ENCODE data around the gene KDM7A. TPM values are rescaled to one million over a fixed set of nuclear protein-coding genes. Genes with fewer than 3 reads are reported as not detected.

Gene KDM7A
- total and polyA plus RNA-seq, 10 of the 15 experiments (the other 5 are each of a cell fraction or from before 2014, with no cell fraction given), result 0.07 to 0.96 (median 0.74) TPM

- TF ChIP-seq, protein P1, sequence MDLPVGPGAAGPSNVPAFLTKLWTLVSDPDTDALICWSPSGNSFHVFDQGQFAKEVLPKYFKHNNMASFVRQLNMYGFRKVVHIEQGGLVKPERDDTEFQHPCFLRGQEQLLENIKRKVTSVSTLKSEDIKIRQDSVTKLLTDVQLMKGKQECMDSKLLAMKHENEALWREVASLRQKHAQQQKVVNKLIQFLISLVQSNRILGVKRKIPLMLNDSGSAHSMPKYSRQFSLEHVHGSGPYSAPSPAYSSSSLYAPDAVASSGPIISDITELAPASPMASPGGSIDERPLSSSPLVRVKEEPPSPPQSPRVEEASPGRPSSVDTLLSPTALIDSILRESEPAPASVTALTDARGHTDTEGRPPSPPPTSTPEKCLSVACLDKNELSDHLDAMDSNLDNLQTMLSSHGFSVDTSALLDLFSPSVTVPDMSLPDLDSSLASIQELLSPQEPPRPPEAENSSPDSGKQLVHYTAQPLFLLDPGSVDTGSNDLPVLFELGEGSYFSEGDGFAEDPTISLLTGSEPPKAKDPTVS (IDR thresholded peaks at IDR 0.05; ENCODE audit: low read depth, low read length), result no peak
- TF ChIP-seq NFYA (IDR thresholded peaks at IDR 0.05; ENCODE audit: borderline replicate concordance, low read depth, low read length) (no peak), TCF7 (IDR thresholded peaks at IDR 0.05; ENCODE audit: borderline replicate concordance) (no peak), IRF4 (IDR thresholded peaks at IDR 0.05; ENCODE audit: low read depth, low read length) (peak; percentile 95), HDAC6 (IDR thresholded peaks at IDR 0.05; ENCODE audit: unreplicated experiment) (no peak), HDAC2 (IDR thresholded peaks at IDR 0.05) (no peak), PAX8 (IDR thresholded peaks at IDR 0.05) (no peak), ZNF217 (IDR thresholded peaks at IDR 0.05) (0 out of 2 replicates have a peak, but pooled peaks have one; percentile 25), YBX1 (IDR thresholded peaks at IDR 0.05) (no peak), MTA2 (IDR thresholded peaks at IDR 0.05; ENCODE audit: low read depth) (peak; percentile 80; the same call in 1 of the 2 replicates), JUNB (IDR thresholded peaks at IDR 0.05) (no peak), CBFB (IDR thresholded peaks at IDR 0.05; ENCODE audit: low read depth) (0 out of 2 replicates have a peak, but pooled peaks have one; percentile 35), CREB1 (IDR thresholded peaks at IDR 0.05; ENCODE audit: low read depth) (no peak), CEBPZ (IDR thresholded peaks at IDR 0.05; ENCODE audit: low read depth, low read length) (no peak), FOS (IDR thresholded peaks at IDR 0.05; ENCODE audit: borderline replicate concordance, extremely low read depth, insufficient read length) (no peak), DPF2 (IDR thresholded peaks at IDR 0.05) (peak; percentile 97)
- TF ChIP-seq, protein P2, sequence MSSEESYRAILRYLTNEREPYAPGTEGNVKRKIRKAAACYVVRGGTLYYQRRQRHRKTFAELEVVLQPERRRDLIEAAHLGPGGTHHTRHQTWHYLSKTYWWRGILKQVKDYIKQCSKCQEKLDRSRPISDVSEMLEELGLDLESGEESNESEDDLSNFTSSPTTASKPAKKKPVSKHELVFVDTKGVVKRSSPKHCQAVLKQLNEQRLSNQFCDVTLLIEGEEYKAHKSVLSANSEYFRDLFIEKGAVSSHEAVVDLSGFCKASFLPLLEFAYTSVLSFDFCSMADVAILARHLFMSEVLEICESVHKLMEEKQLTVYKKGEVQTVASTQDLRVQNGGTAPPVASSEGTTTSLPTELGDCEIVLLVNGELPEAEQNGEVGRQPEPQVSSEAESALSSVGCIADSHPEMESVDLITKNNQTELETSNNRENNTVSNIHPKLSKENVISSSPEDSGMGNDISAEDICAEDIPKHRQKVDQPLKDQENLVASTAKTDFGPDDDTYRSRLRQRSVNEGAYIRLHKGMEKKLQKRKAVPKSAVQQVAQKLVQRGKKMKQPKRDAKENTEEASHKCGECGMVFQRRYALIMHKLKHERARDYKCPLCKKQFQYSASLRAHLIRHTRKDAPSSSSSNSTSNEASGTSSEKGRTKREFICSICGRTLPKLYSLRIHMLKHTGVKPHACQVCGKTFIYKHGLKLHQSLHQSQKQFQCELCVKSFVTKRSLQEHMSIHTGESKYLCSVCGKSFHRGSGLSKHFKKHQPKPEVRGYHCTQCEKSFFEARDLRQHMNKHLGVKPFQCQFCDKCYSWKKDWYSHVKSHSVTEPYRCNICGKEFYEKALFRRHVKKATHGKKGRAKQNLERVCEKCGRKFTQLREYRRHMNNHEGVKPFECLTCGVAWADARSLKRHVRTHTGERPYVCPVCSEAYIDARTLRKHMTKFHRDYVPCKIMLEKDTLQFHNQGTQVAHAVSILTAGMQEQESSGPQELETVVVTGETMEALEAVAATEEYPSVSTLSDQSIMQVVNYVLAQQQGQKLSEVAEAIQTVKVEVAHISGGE (CRISPR knock-in tag; IDR thresholded peaks at IDR 0.05), result no peak
- TF ChIP-seq, protein P3, sequence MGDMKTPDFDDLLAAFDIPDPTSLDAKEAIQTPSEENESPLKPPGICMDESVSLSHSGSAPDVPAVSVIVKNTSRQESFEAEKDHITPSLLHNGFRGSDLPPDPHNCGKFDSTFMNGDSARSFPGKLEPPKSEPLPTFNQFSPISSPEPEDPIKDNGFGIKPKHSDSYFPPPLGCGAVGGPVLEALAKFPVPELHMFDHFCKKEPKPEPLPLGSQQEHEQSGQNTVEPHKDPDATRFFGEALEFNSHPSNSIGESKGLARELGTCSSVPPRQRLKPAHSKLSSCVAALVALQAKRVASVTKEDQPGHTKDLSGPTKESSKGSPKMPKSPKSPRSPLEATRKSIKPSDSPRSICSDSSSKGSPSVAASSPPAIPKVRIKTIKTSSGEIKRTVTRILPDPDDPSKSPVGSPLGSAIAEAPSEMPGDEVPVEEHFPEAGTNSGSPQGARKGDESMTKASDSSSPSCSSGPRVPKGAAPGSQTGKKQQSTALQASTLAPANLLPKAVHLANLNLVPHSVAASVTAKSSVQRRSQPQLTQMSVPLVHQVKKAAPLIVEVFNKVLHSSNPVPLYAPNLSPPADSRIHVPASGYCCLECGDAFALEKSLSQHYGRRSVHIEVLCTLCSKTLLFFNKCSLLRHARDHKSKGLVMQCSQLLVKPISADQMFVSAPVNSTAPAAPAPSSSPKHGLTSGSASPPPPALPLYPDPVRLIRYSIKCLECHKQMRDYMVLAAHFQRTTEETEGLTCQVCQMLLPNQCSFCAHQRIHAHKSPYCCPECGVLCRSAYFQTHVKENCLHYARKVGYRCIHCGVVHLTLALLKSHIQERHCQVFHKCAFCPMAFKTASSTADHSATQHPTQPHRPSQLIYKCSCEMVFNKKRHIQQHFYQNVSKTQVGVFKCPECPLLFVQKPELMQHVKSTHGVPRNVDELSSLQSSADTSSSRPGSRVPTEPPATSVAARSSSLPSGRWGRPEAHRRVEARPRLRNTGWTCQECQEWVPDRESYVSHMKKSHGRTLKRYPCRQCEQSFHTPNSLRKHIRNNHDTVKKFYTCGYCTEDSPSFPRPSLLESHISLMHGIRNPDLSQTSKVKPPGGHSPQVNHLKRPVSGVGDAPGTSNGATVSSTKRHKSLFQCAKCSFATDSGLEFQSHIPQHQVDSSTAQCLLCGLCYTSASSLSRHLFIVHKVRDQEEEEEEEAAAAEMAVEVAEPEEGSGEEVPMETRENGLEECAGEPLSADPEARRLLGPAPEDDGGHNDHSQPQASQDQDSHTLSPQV (IDR thresholded peaks at IDR 0.05), result no peak
Measured at GRCh38 chr7:140209866-140210609, 33.3 kb upstream of the KDM7A start (continued).

Measured in GM12878 (cell line).